Dendritic cell treated with granulocyte-macrophage colony-stimulating factor and Interleukin-4, amounts not matched to agents 40 ng/mL and 50 ng/mL, for 4 days (primary cell): ENCODE results near the gene RPL18.

Experiments
- H3K27ac Mint-ChIP-seq: one replicate; pipeline ENCODE4 v1.8.0; 2022; ENCODE audit warnings: mild to moderate bottlenecking, mixed read lengths
- H3K27me3 Mint-ChIP-seq: one replicate; pipeline ENCODE4 v1.8.0; 2022; ENCODE audit warnings: mild to moderate bottlenecking, mixed read lengths
- H3K36me3 Mint-ChIP-seq: one replicate; pipeline ENCODE4 v1.8.0; 2022; ENCODE audit warnings: low read depth, mixed read lengths
- H3K4me1 Mint-ChIP-seq: one replicate; pipeline ENCODE4 v1.8.0; 2022; ENCODE audit warnings: low read depth, mixed read lengths
- H3K4me3 Mint-ChIP-seq: one replicate; pipeline ENCODE4 v1.8.0; 2022; ENCODE audit warnings: mild to moderate bottlenecking, moderate library complexity, mixed read lengths
- H3K9me3 Mint-ChIP-seq: one replicate; pipeline ENCODE4 v1.8.0; 2022; ENCODE audit warnings: mixed read lengths
- intact Hi-C: fragments of 100-400 bp; cut with micrococcal nuclease; formaldehyde crosslinking; loops from one replicate; pipeline ENCODE4 v1.15.0; 2022

The RPL18 gene

GRCh38 chr19:48618278-48618915 is 581 bp downstream of the RPL18 start:
- H3K4me3 Mint-ChIP-seq = peak overlapping the region; percentile 97
- intact Hi-C loops = no loop called here
- H3K9me3 Mint-ChIP-seq = no peaks in the 10 kb centered on the region
- no peaks in the 10 kb centered on the region for H3K27me3 Mint-ChIP-seq
- peak overlapping the region; percentile 96 for H3K27ac Mint-ChIP-seq
- H3K36me3 Mint-ChIP-seq = peaks cover 65% of the 10 kb centered on the region
- H3K4me1 Mint-ChIP-seq = peaks cover 67% of the 10 kb centered on the region

- H3K4me1 Mint-ChIP-seq = peaks cover 58% of the 10 kb centered on the region
- H3K36me3 Mint-ChIP-seq = peaks cover 63% of the 10 kb centered on the region
- H3K27ac Mint-ChIP-seq = peak overlapping the region; percentile 96
- intact Hi-C loops = no loop called here
- H3K9me3 Mint-ChIP-seq = no peaks in the 10 kb centered on the region
- H3K27me3 Mint-ChIP-seq = no peaks in the 10 kb centered on the region
- H3K4me3 Mint-ChIP-seq = peak overlapping the region; percentile 97
Observed at GRCh38 chr19:48617146-48617937, 1.6 kb downstream of the RPL18 start.

GRCh38 chr19:48616491-48617056 is 2.4 kb downstream of the RPL18 start:
- intact Hi-C loops = no loop called here
- H3K4me1 Mint-ChIP-seq = peaks cover 51% of the 10 kb centered on the region
- H3K36me3 Mint-ChIP-seq = peaks cover 63% of the 10 kb centered on the region
- H3K4me3 Mint-ChIP-seq = no peak overlapping the region
- H3K27ac Mint-ChIP-seq = no peak overlapping the region
- H3K27me3 Mint-ChIP-seq = no peaks in the 10 kb centered on the region
- no peaks in the 10 kb centered on the region for H3K9me3 Mint-ChIP-seq

- H3K27me3 Mint-ChIP-seq = no peaks in the 10 kb centered on the region
- H3K9me3 Mint-ChIP-seq = no peaks in the 10 kb centered on the region
- H3K4me3 Mint-ChIP-seq = no peak overlapping the region
- intact Hi-C loops = no loop called here
- H3K27ac Mint-ChIP-seq = no peak overlapping the region
- peaks cover 47% of the 10 kb centered on the region for H3K4me1 Mint-ChIP-seq
- H3K36me3 Mint-ChIP-seq = peaks cover 63% of the 10 kb centered on the region
Observed at GRCh38 chr19:48616041-48616436, 2.9 kb downstream of the RPL18 start.

- H3K9me3 Mint-ChIP-seq = no peaks in the 10 kb centered on the region
- intact Hi-C loops = no loop called here
- no peak overlapping the region for H3K4me3 Mint-ChIP-seq
- peaks cover 47% of the 10 kb centered on the region for H3K4me1 Mint-ChIP-seq
- H3K36me3 Mint-ChIP-seq = peaks cover 63% of the 10 kb centered on the region
- no peak overlapping the region for H3K27ac Mint-ChIP-seq
- no peaks in the 10 kb centered on the region for H3K27me3 Mint-ChIP-seq
Observed at GRCh38 chr19:48615231-48616040, 3.5 kb downstream of the RPL18 start.

GRCh38 chr19:48614436-48615230 is 4.3 kb downstream of the RPL18 start, which contains the start of gene FAM83E:
TSS of gene FAM83E (minus strand) at chr19:48615076. CDS start at chr19:48613372, 1,704 bp downstream.
- intact Hi-C loops = no loop called here
- peak within 1 kb of the TSS; percentile 57 for H3K27ac Mint-ChIP-seq
- H3K9me3 Mint-ChIP-seq = no peaks in the 10 kb centered on the region
- peaks cover 55% of the 10 kb centered on the region for H3K36me3 Mint-ChIP-seq
- H3K4me1 Mint-ChIP-seq = peaks cover 39% of the 10 kb centered on the region
- H3K4me3 Mint-ChIP-seq = no peak within 1 kb of the TSS
- no peaks in the 10 kb centered on the region for H3K27me3 Mint-ChIP-seq

- H3K27ac Mint-ChIP-seq = peak overlapping the region; percentile 57
- peaks cover 42% of the 10 kb centered on the region for H3K4me1 Mint-ChIP-seq
- no peaks in the 10 kb centered on the region for H3K27me3 Mint-ChIP-seq
- no peaks in the 10 kb centered on the region for H3K9me3 Mint-ChIP-seq
- peaks cover 49% of the 10 kb centered on the region for H3K36me3 Mint-ChIP-seq
- intact Hi-C loops = no loop called here
- H3K4me3 Mint-ChIP-seq = no peak overlapping the region
Observed at GRCh38 chr19:48613852-48614435, 5.0 kb downstream of the RPL18 start.

GRCh38 chr19:48613024-48613851 is 5.7 kb downstream of the RPL18 start:
- no peaks in the 10 kb centered on the region for H3K27me3 Mint-ChIP-seq
- no peak overlapping the region for H3K4me3 Mint-ChIP-seq
- peaks cover 43% of the 10 kb centered on the region for H3K4me1 Mint-ChIP-seq
- peak overlapping the region; percentile 57 for H3K27ac Mint-ChIP-seq
- intact Hi-C loops = no loop called here
- peaks cover 42% of the 10 kb centered on the region for H3K36me3 Mint-ChIP-seq
- H3K9me3 Mint-ChIP-seq = no peaks in the 10 kb centered on the region

- Mint-ChIP-seq H3K4me3 (no peak overlapping the region), H3K36me3 (peaks cover 28% of the 10 kb centered on the region), H3K27me3 (no peaks in the 10 kb centered on the region), H3K4me1 (peaks cover 32% of the 10 kb centered on the region), H3K27ac (no peak overlapping the region), H3K9me3 (no peaks in the 10 kb centered on the region)
- intact Hi-C loops = no loop called here
Observed at GRCh38 chr19:48611872-48612271, 7.1 kb downstream of the RPL18 start.

- no peak overlapping the region for H3K27ac Mint-ChIP-seq
- no peaks in the 10 kb centered on the region for H3K27me3 Mint-ChIP-seq
- no peak overlapping the region for H3K4me3 Mint-ChIP-seq
- peaks cover 6% of the 10 kb centered on the region for H3K36me3 Mint-ChIP-seq
- peaks cover 12% of the 10 kb centered on the region for H3K4me1 Mint-ChIP-seq
- no peaks in the 10 kb centered on the region for H3K9me3 Mint-ChIP-seq
- intact Hi-C loops = loop anchor here (5.0 kb wide), 1 partner anchor 117 kb away; no protein-coding TSS in a partner anchor
Observed at GRCh38 chr19:48609571-48610108, 9.3 kb downstream of the RPL18 start.

GRCh38 chr19:48608798-48609263 is 10.1 kb downstream of the RPL18 start:
- intact Hi-C loops = loop anchor here (5.0 kb wide), 1 partner anchor 117 kb away; no protein-coding TSS in a partner anchor
- Mint-ChIP-seq H3K4me3 (no peak overlapping the region), H3K27ac (no peak overlapping the region), H3K9me3 (no peaks in the 10 kb centered on the region), H3K36me3 (no peaks in the 10 kb centered on the region), H3K27me3 (no peaks in the 10 kb centered on the region), H3K4me1 (peaks cover 12% of the 10 kb centered on the region)

GRCh38 chr19:48607359-48607755 is 11.6 kb downstream of the RPL18 start:
- Mint-ChIP-seq H3K4me3 (no peak overlapping the region), H3K27me3 (no peaks in the 10 kb centered on the region), H3K9me3 (no peaks in the 10 kb centered on the region), H3K36me3 (no peaks in the 10 kb centered on the region), H3K4me1 (peaks cover 13% of the 10 kb centered on the region), H3K27ac (no peak overlapping the region)
- intact Hi-C loops = loop anchor here (5.0 kb wide), 1 partner anchor 115 kb away; no protein-coding TSS in a partner anchor
